Loucy (cell line): ENCODE results near the gene BIRC2.

Experiments used
- H2AFZ ChIP-seq: fragments of 200-600 bp; sonication (generic); 2 replicates; pipeline ENCODE4 v1.6.0; 2016; ENCODE audit warnings: antibody characterized with exemption, mild to moderate bottlenecking, low read length, moderate library complexity
- H3F3A ChIP-seq: fragments of 200-600 bp; 2 replicates; pipeline ENCODE4 v1.6.0; 2016; ENCODE audit warnings: antibody characterized with exemption, low read depth, mild to moderate bottlenecking
- H3K27me3 ChIP-seq: fragments of 200-600 bp; sonication (generic); 2 replicates; pipeline ENCODE4 v1.6.1; 2014; ENCODE audit warnings: low read length, mild to moderate bottlenecking; ENCODE audit not compliant: insufficient read depth, poor library complexity, severe bottlenecking
- H3K36me3 ChIP-seq: fragments of 200-600 bp; sonication (generic); 2 replicates; pipeline ENCODE4 v1.6.1; 2016; ENCODE audit warnings: low read length; ENCODE audit not compliant: insufficient read depth
- H3K4me1 ChIP-seq: fragments of 200-600 bp; sonication (generic); 2 replicates; pipeline ENCODE4 v1.5.1; 2014; ENCODE audit warnings: low read length, mild to moderate bottlenecking; ENCODE audit not compliant: insufficient read depth, poor library complexity, severe bottlenecking
- H3K4me2 ChIP-seq: fragments of 200-600 bp; sonication (generic); 2 replicates; pipeline ENCODE4 v1.6.0; 2014; ENCODE audit warnings: antibody characterized with exemption, low read length, low read depth, mild to moderate bottlenecking; ENCODE audit not compliant: poor library complexity, severe bottlenecking
- H3K4me3 ChIP-seq: fragments of 200-600 bp; sonication (generic); 2 replicates; pipeline ENCODE4 v1.5.1; 2014; ENCODE audit warnings: low read length, mild to moderate bottlenecking, mixed read lengths; ENCODE audit not compliant: poor library complexity, severe bottlenecking
- H3K79me2 ChIP-seq: fragments of 200-600 bp; sonication (generic); 2 replicates; pipeline ENCODE4 v1.6.1; 2014; ENCODE audit warnings: low read length; ENCODE audit not compliant: insufficient read depth
- H3K9ac ChIP-seq: fragments of 200-600 bp; sonication (generic); 2 replicates; pipeline ENCODE4 v1.6.0; 2014; ENCODE audit warnings: mild to moderate bottlenecking, low read depth, low read length, moderate library complexity; ENCODE audit not compliant: poor library complexity, severe bottlenecking
- H3K9me2 ChIP-seq: fragments of 200-600 bp; sonication (generic); replicated peaks from 2 replicates; pipeline ENCODE4 v1.6.1; 2016; ENCODE audit warnings: low read depth, low read length, mixed read lengths
- H3K9me3 ChIP-seq: fragments of 200-600 bp; sonication (generic); 2 replicates; pipeline ENCODE4 v1.6.1; 2014; ENCODE audit warnings: mild to moderate bottlenecking, antibody characterized with exemption, low read length, low read depth; ENCODE audit not compliant: insufficient read depth
- H4K20me1 ChIP-seq: fragments of 200-600 bp; sonication (generic); 2 replicates; pipeline ENCODE4 v1.6.0; 2014; ENCODE audit warnings: antibody characterized with exemption, low read length, mild to moderate bottlenecking; ENCODE audit not compliant: insufficient read depth, poor library complexity, severe bottlenecking
- EZH2phosphoT487 ChIP-seq: fragments of 200-600 bp; IDR thresholded peaks from 2 replicates; pipeline ENCODE4 v1.6.1; 2018; ENCODE audit warnings: antibody characterized with exemption, mild to moderate bottlenecking, moderate library complexity, borderline replicate concordance
- TF ChIP-seq, protein P1 (sequence below): fragments of 200-600 bp; sonication (generic); conservative IDR thresholded peaks from 2 replicates; pipeline ENCODE4 v1.5.1; 2014; ENCODE audit warnings: mild to moderate bottlenecking, antibody characterized with exemption, low read length

The BIRC2 gene

DNA sequence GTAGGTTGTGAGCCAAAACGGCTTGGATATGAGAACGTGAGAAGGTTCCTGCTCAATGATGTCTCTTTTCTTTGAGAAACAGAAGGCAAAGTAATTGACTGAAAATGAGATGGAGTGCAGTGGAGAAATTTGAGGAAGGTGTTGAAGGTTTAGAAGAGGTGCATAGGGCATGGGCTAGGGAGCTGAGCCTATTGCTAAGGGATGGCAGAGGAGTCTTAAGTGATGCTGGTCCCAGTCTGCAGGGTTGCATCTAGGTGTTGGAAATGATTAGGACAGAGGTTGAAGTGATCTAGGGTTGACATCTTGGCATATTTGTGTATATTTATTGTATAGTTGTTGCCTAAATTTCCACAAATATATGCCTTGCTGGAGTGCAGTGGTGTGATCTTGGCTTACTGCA lies 27.5 kb upstream of the BIRC2 start:
- peaks cover 47% of the 10 kb centered on the region for H3K79me2 ChIP-seq
- H3K9me3 ChIP-seq, result no peaks in the 10 kb centered on the region
- H3K9me2 ChIP-seq, result no peaks in the 10 kb centered on the region
- TF ChIP-seq, protein P1, sequence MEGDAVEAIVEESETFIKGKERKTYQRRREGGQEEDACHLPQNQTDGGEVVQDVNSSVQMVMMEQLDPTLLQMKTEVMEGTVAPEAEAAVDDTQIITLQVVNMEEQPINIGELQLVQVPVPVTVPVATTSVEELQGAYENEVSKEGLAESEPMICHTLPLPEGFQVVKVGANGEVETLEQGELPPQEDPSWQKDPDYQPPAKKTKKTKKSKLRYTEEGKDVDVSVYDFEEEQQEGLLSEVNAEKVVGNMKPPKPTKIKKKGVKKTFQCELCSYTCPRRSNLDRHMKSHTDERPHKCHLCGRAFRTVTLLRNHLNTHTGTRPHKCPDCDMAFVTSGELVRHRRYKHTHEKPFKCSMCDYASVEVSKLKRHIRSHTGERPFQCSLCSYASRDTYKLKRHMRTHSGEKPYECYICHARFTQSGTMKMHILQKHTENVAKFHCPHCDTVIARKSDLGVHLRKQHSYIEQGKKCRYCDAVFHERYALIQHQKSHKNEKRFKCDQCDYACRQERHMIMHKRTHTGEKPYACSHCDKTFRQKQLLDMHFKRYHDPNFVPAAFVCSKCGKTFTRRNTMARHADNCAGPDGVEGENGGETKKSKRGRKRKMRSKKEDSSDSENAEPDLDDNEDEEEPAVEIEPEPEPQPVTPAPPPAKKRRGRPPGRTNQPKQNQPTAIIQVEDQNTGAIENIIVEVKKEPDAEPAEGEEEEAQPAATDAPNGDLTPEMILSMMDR, result no peak
- no peak for TF ChIP-seq EZH2phosphoT487
- peaks cover 71% of the 10 kb centered on the region for H3K4me1 ChIP-seq
- no peaks in the 10 kb centered on the region for H4K20me1 ChIP-seq
- H3K27me3 ChIP-seq, result no peaks in the 10 kb centered on the region
- no peaks in the 10 kb centered on the region for H3K36me3 ChIP-seq
- peak overlapping the region; percentile 83 for H3K9ac ChIP-seq
- H2AFZ ChIP-seq, result no peak overlapping the region
- H3F3A ChIP-seq, result no peaks in the 10 kb centered on the region
- H3K4me3 ChIP-seq, result peak overlapping the region; percentile 74
- peak overlapping the region; percentile 76 for H3K4me2 ChIP-seq

DNA sequence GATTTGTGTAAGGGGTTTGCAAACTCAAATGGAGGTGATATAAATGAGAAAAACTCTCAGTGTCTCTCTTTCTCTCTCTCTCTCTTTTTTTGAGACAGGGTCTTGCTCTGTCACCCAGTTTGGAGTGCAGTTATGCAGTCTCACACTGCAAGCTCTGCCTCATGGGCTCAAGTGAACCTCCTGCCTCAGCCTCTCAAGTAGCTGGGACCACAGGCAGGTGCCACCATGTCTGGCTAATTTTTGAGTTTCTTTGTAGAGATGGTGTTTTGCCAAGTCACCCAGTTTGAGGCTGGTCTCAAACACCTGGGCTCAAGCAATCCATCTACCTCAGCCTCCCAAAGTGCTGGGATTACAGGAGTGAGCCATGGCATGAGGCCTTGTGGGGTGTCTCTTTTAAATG lies 26.8 kb upstream of the BIRC2 start:
- Histone ChIP-seq H3K4me2 (peak overlapping the region; percentile 76), H3K79me2 (peaks cover 47% of the 10 kb centered on the region), H2AFZ (no peak overlapping the region), H4K20me1 (no peaks in the 10 kb centered on the region), H3K4me3 (peak overlapping the region; percentile 74), H3K9me3 (no peaks in the 10 kb centered on the region), H3K4me1 (peaks cover 77% of the 10 kb centered on the region), H3K27me3 (no peaks in the 10 kb centered on the region), H3K9me2 (no peaks in the 10 kb centered on the region), H3K36me3 (no peaks in the 10 kb centered on the region), H3F3A (no peaks in the 10 kb centered on the region), H3K9ac (peak overlapping the region; percentile 83)
- no peak for TF ChIP-seq EZH2phosphoT487
- TF ChIP-seq, protein P1, result no peak

DNA sequence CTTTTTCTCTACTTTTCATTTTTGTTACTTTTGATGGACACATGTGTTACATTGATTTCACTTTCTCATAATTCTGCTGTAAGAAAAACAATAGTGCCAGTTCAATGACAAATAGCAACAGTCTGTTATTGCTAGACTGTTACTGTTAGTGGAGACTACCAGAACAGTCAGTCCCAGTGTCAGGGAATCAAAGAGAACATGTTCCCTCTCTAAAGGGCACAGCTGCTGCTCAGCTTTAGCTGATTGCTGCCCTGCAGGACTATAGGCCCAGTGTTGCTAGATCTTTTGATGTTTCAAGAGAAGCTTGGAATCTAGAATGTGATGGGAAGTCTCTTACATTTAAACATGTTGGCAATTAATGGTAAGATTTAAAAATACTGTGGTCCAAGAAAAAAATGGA lies 26.3 kb upstream of the BIRC2 start:
- Histone ChIP-seq H2AFZ (no peak overlapping the region), H3K27me3 (no peaks in the 10 kb centered on the region), H3K4me2 (peak overlapping the region; percentile 76), H4K20me1 (no peaks in the 10 kb centered on the region), H3K4me3 (peak overlapping the region; percentile 74), H3K9me3 (no peaks in the 10 kb centered on the region), H3K9me2 (no peaks in the 10 kb centered on the region), H3F3A (no peaks in the 10 kb centered on the region), H3K4me1 (peaks cover 77% of the 10 kb centered on the region), H3K36me3 (no peaks in the 10 kb centered on the region), H3K79me2 (peaks cover 47% of the 10 kb centered on the region), H3K9ac (peak overlapping the region; percentile 83)
- TF ChIP-seq EZH2phosphoT487, result no peak
- TF ChIP-seq, protein P1, result no peak
